H9 (cell line): ENCODE results near the gene GP1BA. TPM values are rescaled to one million over a fixed set of nuclear protein-coding genes. Genes with fewer than 3 reads are reported as not detected.

ENCODE experiments used
- DNase-seq: peaks from one replicate; pipeline ENCODE4 v3.0.0-alpha.2; 2017
- H2AFZ ChIP-seq: one replicate; pipeline ENCODE4 v1.6.1; 2013; ENCODE audit warnings: mild to moderate bottlenecking, low read length, control low read depth, moderate library complexity
- H2AK5ac ChIP-seq: 2 replicates; pipeline ENCODE4 v1.6.1; 2013; ENCODE audit warnings: low read length, control low read depth, mixed read lengths; ENCODE audit not compliant: insufficient read length
- H2BK120ac ChIP-seq: one replicate; pipeline ENCODE4 v1.6.1; 2013; ENCODE audit warnings: low read depth, mild to moderate bottlenecking, low read length, control low read depth, inconsistent platforms; ENCODE audit not compliant: poor library complexity, severe bottlenecking
- H2BK12ac ChIP-seq: 2 replicates; pipeline ENCODE4 v1.6.1; 2013; ENCODE audit warnings: low read length, control low read depth, mixed read lengths, low read depth; ENCODE audit not compliant: insufficient read length
- H2BK15ac ChIP-seq: 2 replicates; pipeline ENCODE4 v1.6.1; 2013; ENCODE audit warnings: low read depth, low read length, control low read depth
- H2BK20ac ChIP-seq: one replicate; pipeline ENCODE4 v1.6.1; 2013; ENCODE audit warnings: low read depth, mild to moderate bottlenecking, low read length, control low read depth, inconsistent platforms; ENCODE audit not compliant: poor library complexity, severe bottlenecking
- H2BK5ac ChIP-seq: 2 replicates; pipeline ENCODE4 v1.6.1; 2013; ENCODE audit warnings: low read length, control low read depth, mixed read lengths; ENCODE audit not compliant: insufficient read length
- H3K14ac ChIP-seq: 2 replicates; pipeline ENCODE4 v1.6.1; 2013; ENCODE audit warnings: low read length, control low read depth; ENCODE audit not compliant: insufficient read depth
- H3K18ac ChIP-seq: 2 replicates; pipeline ENCODE4 v1.6.1; 2013; ENCODE audit warnings: low read depth, mild to moderate bottlenecking, mixed read lengths, low read length, control low read depth; ENCODE audit not compliant: insufficient read length
- H3K23ac ChIP-seq: 2 replicates; pipeline ENCODE4 v1.6.1; 2013; ENCODE audit warnings: low read length, control low read depth, mixed read lengths, low read depth; ENCODE audit not compliant: insufficient read length
- H3K23me2 ChIP-seq: 2 replicates; pipeline ENCODE4 v1.6.1; 2013; ENCODE audit warnings: low read depth, mild to moderate bottlenecking, mixed read lengths, low read length, control low read depth; ENCODE audit not compliant: insufficient read length, poor library complexity, severe bottlenecking
- H3K27ac ChIP-seq: 2 replicates; pipeline ENCODE4 v1.5.1; 2013; ENCODE audit warnings: low read length, control low read depth, mixed read lengths, low read depth; ENCODE audit not compliant: insufficient read length
- H3K27me3 ChIP-seq: 2 replicates; pipeline ENCODE4 v1.6.1; 2013; ENCODE audit warnings: low read length, control low read depth, inconsistent platforms; ENCODE audit not compliant: insufficient read depth
- H3K4ac ChIP-seq: 2 replicates; pipeline ENCODE4 v1.6.1; 2013; ENCODE audit warnings: low read depth, mild to moderate bottlenecking, control low read depth, inconsistent platforms, low read length, moderate library complexity
- H3K4me1 ChIP-seq: 2 replicates; pipeline ENCODE4 v1.6.1; 2013; ENCODE audit warnings: low read length, control low read depth, inconsistent platforms; ENCODE audit not compliant: insufficient read depth
- H3K4me2 ChIP-seq: 2 replicates; pipeline ENCODE4 v1.6.1; 2013; ENCODE audit warnings: low read length, control low read depth, mixed read lengths; ENCODE audit not compliant: insufficient read length, insufficient read depth
- H3K56ac ChIP-seq: 2 replicates; pipeline ENCODE4 v1.6.1; 2013; ENCODE audit warnings: low read depth, mild to moderate bottlenecking, mixed read lengths, low read length, control low read depth; ENCODE audit not compliant: insufficient read length
- H3K79me1 ChIP-seq: 2 replicates; pipeline ENCODE4 v1.6.1; 2013; ENCODE audit warnings: low read depth, mild to moderate bottlenecking, moderate library complexity, low read length, control low read depth, inconsistent platforms; ENCODE audit not compliant: insufficient read depth, poor library complexity, severe bottlenecking
- H3K79me2 ChIP-seq: 2 replicates; pipeline ENCODE4 v1.6.1; 2013; ENCODE audit warnings: low read length, control low read depth, inconsistent platforms; ENCODE audit not compliant: insufficient read depth
- H3K9ac ChIP-seq: 2 replicates; pipeline ENCODE4 v1.6.1; 2013; ENCODE audit warnings: low read length, control low read depth, mixed read lengths; ENCODE audit not compliant: insufficient read length; ENCODE audit errors: extremely low read depth
- H3K9me3 ChIP-seq: one replicate; pipeline ENCODE4 v1.6.1; 2013; ENCODE audit warnings: low read depth, low read length, inconsistent platforms; ENCODE audit not compliant: control insufficient read depth
- H3T11ph ChIP-seq: one replicate; pipeline ENCODE4 v1.6.1; 2013; ENCODE audit warnings: mild to moderate bottlenecking, low read length, control low read depth, inconsistent platforms
- H4K20me1 ChIP-seq: one replicate; pipeline ENCODE4 v1.6.1; 2013; ENCODE audit not compliant: control insufficient read depth, insufficient read length, insufficient read depth
- H4K5ac ChIP-seq: 2 replicates; pipeline ENCODE4 v1.6.1; 2013; ENCODE audit warnings: low read depth, mild to moderate bottlenecking, mixed read lengths, low read length, control low read depth; ENCODE audit not compliant: insufficient read length
- H4K8ac ChIP-seq: replicated peaks from 2 replicates; pipeline ENCODE4 v1.6.1; 2013; ENCODE audit warnings: low read length, control low read depth, mixed read lengths, low read depth; ENCODE audit not compliant: insufficient read length
- H4K91ac ChIP-seq: 2 replicates; pipeline ENCODE4 v1.6.1; 2013; ENCODE audit warnings: low read depth, mild to moderate bottlenecking, moderate library complexity, mixed read lengths, low read length, control low read depth; ENCODE audit not compliant: insufficient read length
- H3K27ac Mint-ChIP-seq, 3 experiments: 2 replicates in 2 of 3; 3 replicates in 1 of 3; pipeline ENCODE4 v1.8.0; 2020 to 2021; ENCODE audit warnings: mixed read lengths in 3 of 3, mild to moderate bottlenecking in 1 of 3, moderate library complexity in 1 of 3
- H3K27me3 Mint-ChIP-seq: 2 replicates; pipeline ENCODE4 v1.8.0; 2021; ENCODE audit warnings: low read depth, mild to moderate bottlenecking, moderate library complexity, mixed read lengths
- H3K36me3 Mint-ChIP-seq, 3 experiments: 2 replicates in 2 of 3; 3 replicates in 1 of 3; pipeline ENCODE4 v1.8.0; 2020 to 2021; ENCODE audit warnings: low read depth in 3 of 3, mixed read lengths in 3 of 3; ENCODE audit not compliant: insufficient read depth in 1 of 3
- H3K4me1 Mint-ChIP-seq, 2 experiments: 2 replicates each; pipeline ENCODE4 v1.8.0; 2020; ENCODE audit warnings: mixed read lengths in 2 of 2
- H3K4me3 Mint-ChIP-seq, 2 experiments: 2 replicates in 1 of 2; 3 replicates in 1 of 2; pipeline ENCODE4 v1.8.0; 2020 to 2021; ENCODE audit warnings: mild to moderate bottlenecking in 2 of 2, mixed read lengths in 2 of 2, moderate library complexity in 1 of 2
- H3K9me3 Mint-ChIP-seq, 2 experiments: 2 replicates in 1 of 2; 3 replicates in 1 of 2; pipeline ENCODE4 v1.8.0; 2020; ENCODE audit warnings: mild to moderate bottlenecking in 2 of 2, mixed read lengths in 2 of 2, moderate library complexity in 1 of 2
- WGBS: extraction: QIAGEN DNeasy Blood & Tissue Kit; methylation state at CpG from one replicate; pipeline ENCODE4 v1.1.7; 2013; ENCODE audit warnings: missing lambda C conversion rate, low lambda C conversion rate, mixed read lengths; ENCODE audit not compliant: insufficient read length; ENCODE audit errors: extremely low coverage; 5-methylcytosine and 5-hydroxymethylcytosine counted together
- total RNA-seq: library from RNA; stranded (reverse); gene quantifications from 2 replicates; pipeline ENCODE4 v1.2.1, GENCODE V29; 2021
- TF ChIP-seq, protein P1 (sequence below): fragments of 200-600 bp; sonication (generic); conservative IDR thresholded peaks from 3 replicates; pipeline ENCODE4 v1.8.0; 2021; ENCODE audit warnings: antibody characterized with exemption, mild to moderate bottlenecking

The GP1BA gene
- total RNA-seq, 1 experiment from 2014 or later = not detected

DNA sequence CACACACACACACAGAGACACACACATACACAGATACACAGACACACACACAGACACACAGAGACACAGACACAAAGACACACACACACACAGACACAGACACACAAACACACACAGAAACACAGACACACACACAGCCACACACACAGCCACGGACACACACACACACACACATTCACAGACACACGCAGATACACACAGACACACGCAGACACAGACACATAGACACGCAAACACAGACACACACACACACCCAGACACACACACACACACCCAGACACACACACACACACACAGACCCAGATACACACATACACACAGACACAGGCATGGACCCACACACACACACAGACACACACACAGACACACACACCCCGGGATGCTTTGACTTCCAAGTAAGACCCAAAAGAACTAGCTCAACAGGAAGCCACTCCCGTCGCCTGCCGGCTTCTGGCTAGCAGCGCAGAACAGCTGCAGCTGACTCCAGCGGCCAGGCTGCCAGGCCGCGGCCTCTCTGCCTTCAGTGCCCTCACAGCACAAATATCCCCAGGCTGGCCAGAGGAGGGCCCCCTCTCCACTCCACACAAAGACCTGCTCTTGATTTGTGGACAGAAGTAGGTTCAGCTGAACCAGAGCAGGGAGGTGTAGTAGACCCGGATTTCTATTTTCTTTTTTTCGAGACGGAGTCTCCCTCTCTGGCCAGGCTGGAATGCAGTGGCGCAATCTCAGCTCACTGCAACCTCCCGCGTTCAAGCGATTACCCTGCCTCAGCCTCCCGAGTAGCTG is 23.2 kb upstream of the GP1BA start:
- no peaks in the 10 kb centered on the region for H3K9me3 Mint-ChIP-seq
- no peak overlapping the region for H3K4me2 ChIP-seq

More for the DNA sequence above, 23.2 kb upstream of the GP1BA start:
- Histone ChIP-seq H4K91ac (no peak overlapping the region), H2BK5ac (no peak overlapping the region), H2BK120ac (no peak overlapping the region), H3K79me2 (no peaks in the 10 kb centered on the region), H2BK12ac (no peak overlapping the region), H3K9ac (no peak overlapping the region), H4K20me1 (no peaks in the 10 kb centered on the region), H4K8ac (no peak overlapping the region), H3K27me3 (no peaks in the 10 kb centered on the region), H2AK5ac (no peak overlapping the region), H2BK15ac (no peak overlapping the region), H3K4me1 (no peaks in the 10 kb centered on the region; the same call in 1 of the 2 replicates), H3K23ac (no peak overlapping the region), H2AFZ (no peak overlapping the region), H2BK20ac (no peak overlapping the region), H3K27ac (no peak overlapping the region), H3K9me3 (no peaks in the 10 kb centered on the region), H3K4ac (no peak overlapping the region), H3K18ac (no peak overlapping the region), H3K14ac (no peak overlapping the region), H3K79me1 (no peaks in the 10 kb centered on the region), H3K23me2 (no peaks in the 10 kb centered on the region), H3T11ph (no peak overlapping the region), H4K5ac (no peak overlapping the region), H3K56ac (no peak overlapping the region)
- peak; percentile 98 for DNase-seq
- Mint-ChIP-seq H3K4me3 (no peak overlapping the region), H3K27me3 (peaks cover 16% of the 10 kb centered on the region), H3K27ac (no peak overlapping the region), H3K4me1 (peaks cover 5 to 7% of the 10 kb centered on the region in 2 experiments; a peak in 2 of 4 replicates), H3K36me3 (no peaks in the 10 kb centered on the region)
- TF ChIP-seq, protein P1, sequence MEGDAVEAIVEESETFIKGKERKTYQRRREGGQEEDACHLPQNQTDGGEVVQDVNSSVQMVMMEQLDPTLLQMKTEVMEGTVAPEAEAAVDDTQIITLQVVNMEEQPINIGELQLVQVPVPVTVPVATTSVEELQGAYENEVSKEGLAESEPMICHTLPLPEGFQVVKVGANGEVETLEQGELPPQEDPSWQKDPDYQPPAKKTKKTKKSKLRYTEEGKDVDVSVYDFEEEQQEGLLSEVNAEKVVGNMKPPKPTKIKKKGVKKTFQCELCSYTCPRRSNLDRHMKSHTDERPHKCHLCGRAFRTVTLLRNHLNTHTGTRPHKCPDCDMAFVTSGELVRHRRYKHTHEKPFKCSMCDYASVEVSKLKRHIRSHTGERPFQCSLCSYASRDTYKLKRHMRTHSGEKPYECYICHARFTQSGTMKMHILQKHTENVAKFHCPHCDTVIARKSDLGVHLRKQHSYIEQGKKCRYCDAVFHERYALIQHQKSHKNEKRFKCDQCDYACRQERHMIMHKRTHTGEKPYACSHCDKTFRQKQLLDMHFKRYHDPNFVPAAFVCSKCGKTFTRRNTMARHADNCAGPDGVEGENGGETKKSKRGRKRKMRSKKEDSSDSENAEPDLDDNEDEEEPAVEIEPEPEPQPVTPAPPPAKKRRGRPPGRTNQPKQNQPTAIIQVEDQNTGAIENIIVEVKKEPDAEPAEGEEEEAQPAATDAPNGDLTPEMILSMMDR = peak; percentile 86
- WGBS = no CpG with 5 or more reads among the region's 20 CpGs
